ENCODE data around the gene REG4.

- TF ChIP-seq, protein P1, sequence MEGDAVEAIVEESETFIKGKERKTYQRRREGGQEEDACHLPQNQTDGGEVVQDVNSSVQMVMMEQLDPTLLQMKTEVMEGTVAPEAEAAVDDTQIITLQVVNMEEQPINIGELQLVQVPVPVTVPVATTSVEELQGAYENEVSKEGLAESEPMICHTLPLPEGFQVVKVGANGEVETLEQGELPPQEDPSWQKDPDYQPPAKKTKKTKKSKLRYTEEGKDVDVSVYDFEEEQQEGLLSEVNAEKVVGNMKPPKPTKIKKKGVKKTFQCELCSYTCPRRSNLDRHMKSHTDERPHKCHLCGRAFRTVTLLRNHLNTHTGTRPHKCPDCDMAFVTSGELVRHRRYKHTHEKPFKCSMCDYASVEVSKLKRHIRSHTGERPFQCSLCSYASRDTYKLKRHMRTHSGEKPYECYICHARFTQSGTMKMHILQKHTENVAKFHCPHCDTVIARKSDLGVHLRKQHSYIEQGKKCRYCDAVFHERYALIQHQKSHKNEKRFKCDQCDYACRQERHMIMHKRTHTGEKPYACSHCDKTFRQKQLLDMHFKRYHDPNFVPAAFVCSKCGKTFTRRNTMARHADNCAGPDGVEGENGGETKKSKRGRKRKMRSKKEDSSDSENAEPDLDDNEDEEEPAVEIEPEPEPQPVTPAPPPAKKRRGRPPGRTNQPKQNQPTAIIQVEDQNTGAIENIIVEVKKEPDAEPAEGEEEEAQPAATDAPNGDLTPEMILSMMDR (conservative IDR thresholded peaks at IDR 0.05; ENCODE audit: low read length), result no peak
- no peak for TF ChIP-seq EZH2phosphoT487 (IDR thresholded peaks at IDR 0.05; ENCODE audit: borderline replicate concordance)
Measured at GRCh38 chr1:119766374-119766794, 44.9 kb downstream of the REG4 start.
